A549 (cell line): ENCODE data around the gene CHD6. TPM values are rescaled to one million over a fixed set of nuclear protein-coding genes. Genes with fewer than 3 reads are reported as not detected.

ENCODE experiments used
- ATAC-seq, 2 experiments: fragments of 200-7000 bp in 1 of 2; fragments of >200 bp in 1 of 2; cut with Nextera tagmentation in 1 of 2; cut with Tn5 transposase in 1 of 2; 3 replicates each; pipeline versions ENCODE4 v1.8.0 to v1.9.1; 2018 to 2020; ENCODE audit warnings: mild to moderate bottlenecking in 1 of 2, moderate library complexity in 1 of 2
- CTCF ChIA-PET: fragments of 300-600 bp; sonication (Branson Sonifier 250); formaldehyde crosslinking; extraction: SDS; loops from one replicate; lab custom pipeline; 2021; ENCODE audit warnings: antibody characterized with exemption, inconsistent platforms; lab: Yijun Ruan, JAX
- POLR2A ChIA-PET: fragments of 350-600 bp; formaldehyde crosslinking; extraction: SDS; loops from one replicate; lab custom pipeline; 2021; ENCODE audit warnings: antibody characterized with exemption, inconsistent platforms; lab: Yijun Ruan, JAX
- DNase-seq, 2 experiments: peaks; one replicate each; pipeline versions ENCODE4 v3.0.0 to v3.0.0-alpha.2; 2011 to 2016; ENCODE audit warnings: low read depth in 1 of 2, low spot score in 1 of 2
- FAIRE-seq: peaks from 2 replicates; lab custom pipeline; 2011; peaks lifted over from hg19 to GRCh38; lab: Jason Lieb, UNC
- H3K27ac ChIP-seq, 2 experiments: fragments of >200 bp; sonication (Bioruptor Twin); formaldehyde crosslinking; 3 replicates each; pipeline ENCODE4 v1.5.1; 2016 to 2017
- H3K4me1 ChIP-seq: fragments of >200 bp; sonication (Bioruptor Twin); formaldehyde crosslinking; 3 replicates; pipeline ENCODE4 v1.6.1; 2016
- H3K4me2 ChIP-seq: fragments of >200 bp; sonication (Bioruptor Twin); formaldehyde crosslinking; 3 replicates; pipeline ENCODE4 v1.6.1; 2016
- H3K4me3 ChIP-seq: fragments of >200 bp; sonication (Bioruptor Twin); formaldehyde crosslinking; 3 replicates; pipeline ENCODE4 v1.5.1; 2016
- H3K9me3 ChIP-seq: fragments of >200 bp; sonication (Bioruptor Twin); formaldehyde crosslinking; 3 replicates; pipeline ENCODE4 v1.6.1; 2016
- CBX2 ChIP-seq: fragments of 200-600 bp; sonication (generic); IDR thresholded peaks from 2 replicates; pipeline ENCODE4 v1.6.1; 2016; ENCODE audit warnings: low read depth, mild to moderate bottlenecking, borderline replicate concordance
- CTCF ChIP-seq: fragments of >200 bp; sonication (Bioruptor Twin); formaldehyde crosslinking; IDR thresholded peaks from 3 replicates; pipeline ENCODE4 v1.5.1; 2016
- E2F6 ChIP-seq: IDR thresholded peaks from 2 replicates; pipeline ENCODE4 v1.6.1; 2012; ENCODE audit warnings: low read depth, borderline replicate concordance
- EHMT2 ChIP-seq: fragments of 200-600 bp; sonication (generic); IDR thresholded peaks from 2 replicates; pipeline ENCODE4 v1.6.1; 2016; ENCODE audit warnings: antibody characterized with exemption, low read depth, mild to moderate bottlenecking, moderate library complexity
- EP300 ChIP-seq, 2 experiments: fragments of >200 bp; sonication (Bioruptor Twin); formaldehyde crosslinking; IDR thresholded peaks; 2 replicates in 1 of 2; 3 replicates in 1 of 2; pipeline ENCODE4 v1.6.1; 2016 to 2017
- KDM1A ChIP-seq: fragments of 200-600 bp; sonication (generic); IDR thresholded peaks from 2 replicates; pipeline ENCODE4 v1.6.1; 2016; ENCODE audit warnings: low read depth, mild to moderate bottlenecking
- NR3C1 ChIP-seq: fragments of >200 bp; sonication (Bioruptor Twin); formaldehyde crosslinking; IDR thresholded peaks from 3 replicates; pipeline ENCODE4 v1.6.1; 2017
- POLR2AphosphoS2 ChIP-seq: conservative IDR thresholded peaks from 2 replicates; pipeline ENCODE4 v1.6.1; 2012; ENCODE audit warnings: low read length, improper control_type of control experiment, inconsistent platforms
- REST ChIP-seq: fragments of 200-600 bp; sonication (generic); IDR thresholded peaks from 2 replicates; pipeline ENCODE4 v1.6.1; 2016; ENCODE audit warnings: antibody characterized with exemption, mild to moderate bottlenecking, moderate library complexity
- SMC3 ChIP-seq: fragments of >200 bp; sonication (Bioruptor Twin); formaldehyde crosslinking; IDR thresholded peaks from 3 replicates; pipeline ENCODE4 v1.6.1; 2018; ENCODE audit warnings: inconsistent platforms
- SREBF2 ChIP-seq: fragments of 450-650 bp; IDR thresholded peaks from 2 replicates; pipeline ENCODE4 v1.6.1; 2014; ENCODE audit warnings: mild to moderate bottlenecking, moderate library complexity
- TFCP2L1 ChIP-seq: fragments of 250-450 bp; sonication (Bioruptor Pico); IDR thresholded peaks from 2 replicates; pipeline ENCODE4 v1.5.0; 2021; ENCODE audit warnings: mild to moderate bottlenecking
- ZFP36 ChIP-seq: fragments of 450-650 bp; IDR thresholded peaks from 2 replicates; pipeline ENCODE4 v1.6.1; 2014; ENCODE audit warnings: borderline replicate concordance; ENCODE audit not compliant: partially characterized antibody
- ZNF302 ChIP-seq: fragments of 250-450 bp; sonication (Bioruptor Pico); IDR thresholded peaks from 2 replicates; pipeline ENCODE4 v1.9.0; 2021; ENCODE audit warnings: inconsistent platforms, mild to moderate bottlenecking, moderate library complexity
- WGBS: methylation state at CpG from one replicate; pipeline ENCODE4 v1.1.6; 2017; ENCODE audit errors: missing lambda C conversion rate; 5-methylcytosine and 5-hydroxymethylcytosine counted together
- polyA plus RNA-seq, 4 experiments: library from polyadenylated mRNA; depleted of rRNA in 3 of 4; stranded (reverse); fragments of >200 nt; fragmentation: RNase III in 1 of 4; extraction: RNeasy Plus Mini Kit Qiagen cat#74134 plus additional on column Dnase treatment in 1 of 4; gene quantifications; 2 replicates in 3 of 4; 3 replicates in 1 of 4; pipeline ENCODE4 v1.2.3, GENCODE V29; 2011 to 2017
- TF ChIP-seq, protein P1 (sequence below): IDR thresholded peaks from 2 replicates; pipeline ENCODE4 v1.6.1; 2012
- TF ChIP-seq, protein P2 (sequence below): fragments of 150-350 bp; IDR thresholded peaks from 2 replicates; pipeline ENCODE4 v1.6.1; 2014; ENCODE audit warnings: low read depth, mild to moderate bottlenecking, low read length
- TF ChIP-seq, protein P3 (sequence below): fragments of 450-650 bp; IDR thresholded peaks from 2 replicates; pipeline ENCODE4 v1.6.1; 2014; ENCODE audit warnings: antibody characterized with exemption

CHD6 gene
- polyA plus RNA-seq, 2 of the 4 experiments (the other 2 are of a cell fraction): 8.2 to 22.6 TPM

GRCh38 chr20:41499961-41500725 is 118.0 kb downstream of the CHD6 start:
- 85% methylated on average over 4 of the region's 4 CpGs for WGBS
- ChIA-PET CTCF (no interaction called here), POLR2A (no interaction called here)
- no peaks in the 10 kb centered on the region for H3K4me1 ChIP-seq
- no peak overlapping the region for H3K27ac ChIP-seq
- FAIRE-seq: no peak
- DNase-seq: no peak
- ATAC-seq: no peak
- no peak overlapping the region for H3K4me2 ChIP-seq
- TF ChIP-seq EHMT2: no peak
- TF ChIP-seq SMC3: no peak
- H3K4me3 ChIP-seq: no peak overlapping the region
- peaks cover 10% of the 10 kb centered on the region for H3K9me3 ChIP-seq

GRCh38 chr20:41499064-41499463 is 119.1 kb downstream of the CHD6 start:
- no peak for TF ChIP-seq ZFP36
- TF ChIP-seq REST: no peak
- TF ChIP-seq CBX2: no peak
- TF ChIP-seq ZNF302 (CRISPR knock-in tag): no peak
- no peak for TF ChIP-seq KDM1A
- no peak for TF ChIP-seq TFCP2L1 (CRISPR knock-in tag)
- TF ChIP-seq, protein P1, sequence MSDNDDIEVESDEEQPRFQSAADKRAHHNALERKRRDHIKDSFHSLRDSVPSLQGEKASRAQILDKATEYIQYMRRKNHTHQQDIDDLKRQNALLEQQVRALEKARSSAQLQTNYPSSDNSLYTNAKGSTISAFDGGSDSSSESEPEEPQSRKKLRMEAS: no peak
- TF ChIP-seq NR3C1: no peak
- TF ChIP-seq, protein P2, sequence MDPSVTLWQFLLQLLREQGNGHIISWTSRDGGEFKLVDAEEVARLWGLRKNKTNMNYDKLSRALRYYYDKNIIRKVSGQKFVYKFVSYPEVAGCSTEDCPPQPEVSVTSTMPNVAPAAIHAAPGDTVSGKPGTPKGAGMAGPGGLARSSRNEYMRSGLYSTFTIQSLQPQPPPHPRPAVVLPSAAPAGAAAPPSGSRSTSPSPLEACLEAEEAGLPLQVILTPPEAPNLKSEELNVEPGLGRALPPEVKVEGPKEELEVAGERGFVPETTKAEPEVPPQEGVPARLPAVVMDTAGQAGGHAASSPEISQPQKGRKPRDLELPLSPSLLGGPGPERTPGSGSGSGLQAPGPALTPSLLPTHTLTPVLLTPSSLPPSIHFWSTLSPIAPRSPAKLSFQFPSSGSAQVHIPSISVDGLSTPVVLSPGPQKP: no peak
- TF ChIP-seq POLR2AphosphoS2: no peak
- TF ChIP-seq EP300 (IDR thresholded peaks at IDR 0.05): no peak
- no peak for TF ChIP-seq E2F6
- TF ChIP-seq, protein P3, sequence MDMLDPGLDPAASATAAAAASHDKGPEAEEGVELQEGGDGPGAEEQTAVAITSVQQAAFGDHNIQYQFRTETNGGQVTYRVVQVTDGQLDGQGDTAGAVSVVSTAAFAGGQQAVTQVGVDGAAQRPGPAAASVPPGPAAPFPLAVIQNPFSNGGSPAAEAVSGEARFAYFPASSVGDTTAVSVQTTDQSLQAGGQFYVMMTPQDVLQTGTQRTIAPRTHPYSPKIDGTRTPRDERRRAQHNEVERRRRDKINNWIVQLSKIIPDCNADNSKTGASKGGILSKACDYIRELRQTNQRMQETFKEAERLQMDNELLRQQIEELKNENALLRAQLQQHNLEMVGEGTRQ: no peak
- no peak for TF ChIP-seq SREBF2
- TF ChIP-seq CTCF: no peak
- FAIRE-seq (no peak), DNase-seq (no peak), ATAC-seq (no peak)
- ChIA-PET CTCF (interaction anchor here (1.6 kb wide), 1 partner anchor 12 kb away, joined by 4 read pairs; no protein-coding TSS in a partner anchor), POLR2A (no interaction called here)
- H3K9me3 ChIP-seq: no peaks in the 10 kb centered on the region
- H3K4me1 ChIP-seq: no peaks in the 10 kb centered on the region
- H3K27ac ChIP-seq: no peak overlapping the region
- H3K4me3 ChIP-seq: no peak overlapping the region
- no peak overlapping the region for H3K4me2 ChIP-seq
